ENCODE data around the gene OSBP2.

Gene OSBP2

GRCh38 chr22:30868663-30869385 lies 174.2 kb downstream of the OSBP2 start:
- no peak for TF ChIP-seq ZNF274 (IDR thresholded peaks at IDR 0.05; ENCODE audit: low read depth, low read length)
- no peak overlapping the region for H3K4me3 ChIP-seq (ENCODE audit: low read length)

DNA sequence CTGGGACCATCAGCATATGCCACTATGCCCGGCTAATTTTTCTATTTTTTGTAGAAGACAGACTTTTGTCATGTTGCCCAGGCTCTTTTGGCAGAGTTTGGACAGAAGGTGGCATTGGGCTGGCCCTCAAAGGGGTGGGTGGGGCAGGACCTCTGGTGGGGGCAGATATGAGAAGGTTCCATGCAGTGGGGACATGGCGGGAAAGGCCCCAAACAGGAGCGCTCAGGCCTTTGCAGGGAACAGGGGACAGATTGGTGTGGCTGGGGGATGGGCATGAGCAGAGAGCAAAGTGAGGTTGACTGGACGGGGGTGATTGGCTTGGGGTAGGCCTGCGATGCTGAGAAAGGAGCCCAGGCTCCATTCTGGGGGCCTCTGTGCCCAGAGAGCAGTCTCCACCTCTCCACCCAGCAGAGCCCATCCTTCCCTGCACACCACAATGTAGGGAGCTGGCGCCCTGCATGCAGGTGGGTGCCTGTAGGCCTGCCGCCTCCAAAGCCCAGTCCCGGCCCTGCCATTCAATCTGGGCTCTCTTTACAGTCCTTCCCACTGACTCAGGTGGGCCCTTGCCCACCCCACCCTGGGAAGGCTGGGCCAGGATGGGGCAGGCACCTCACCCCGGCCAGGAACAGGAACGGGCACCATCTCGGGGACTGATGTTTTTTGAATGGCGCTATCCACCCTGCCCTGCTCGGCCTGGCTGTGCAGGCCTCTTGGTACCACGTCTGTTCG lies 175.2 kb downstream of the OSBP2 start:
- no peak for TF ChIP-seq ZNF274 (IDR thresholded peaks at IDR 0.05; ENCODE audit: low read depth, low read length)
- H3K4me3 ChIP-seq (ENCODE audit: low read length): no peak overlapping the region

GRCh38 chr22:30870451-30871345 lies 176.0 kb downstream of the OSBP2 start:
- TF ChIP-seq ZNF274 (IDR thresholded peaks at IDR 0.05; ENCODE audit: low read depth, low read length): no peak
- no peak overlapping the region for H3K4me3 ChIP-seq (ENCODE audit: low read length)

DNA sequence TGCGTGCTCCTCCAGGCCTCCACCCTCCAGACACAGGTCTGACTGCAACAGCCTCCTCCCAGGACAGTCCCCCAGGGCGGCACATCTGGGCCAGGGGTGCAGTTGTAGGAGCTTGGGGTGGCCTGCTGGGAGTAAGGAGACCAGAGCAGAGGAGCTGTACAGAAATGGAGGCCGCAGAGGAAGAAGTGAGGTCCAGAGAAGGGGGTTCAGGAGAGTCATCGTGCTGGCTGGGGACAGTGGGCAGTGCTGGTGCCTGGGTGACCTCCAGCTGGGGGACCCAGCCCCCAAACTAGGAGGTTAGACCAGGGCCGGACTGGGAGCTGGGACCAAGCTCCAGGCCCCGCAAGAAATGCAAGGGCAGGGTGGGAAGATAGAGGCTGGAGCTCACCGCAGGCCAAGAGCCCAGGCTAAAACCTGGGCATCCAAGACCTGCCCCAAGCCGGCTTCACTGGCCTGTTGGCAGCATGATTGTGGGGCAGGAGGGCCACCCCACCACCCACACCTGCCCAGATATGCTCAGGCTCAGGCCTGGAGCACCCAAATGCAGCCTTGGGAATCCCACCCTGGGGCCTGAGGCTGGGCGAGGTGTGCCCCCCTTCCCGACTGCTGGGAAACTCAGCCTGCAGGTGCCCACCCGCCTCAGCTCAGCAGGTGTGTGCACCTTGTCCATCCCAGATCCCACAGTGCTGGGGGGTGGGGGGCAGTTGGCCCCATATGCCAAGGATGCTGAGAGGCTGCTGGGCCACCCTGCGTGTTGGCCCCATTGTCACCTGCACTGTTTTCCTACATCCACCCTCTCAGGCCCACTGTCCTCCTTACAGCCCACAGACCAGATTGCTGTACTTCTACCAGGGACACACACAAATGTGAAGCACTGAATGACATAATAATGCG lies 177.0 kb downstream of the OSBP2 start:
- TF ChIP-seq ZNF274 (IDR thresholded peaks at IDR 0.05; ENCODE audit: low read depth, low read length): no peak
- H3K4me3 ChIP-seq (ENCODE audit: low read length): no peak overlapping the region

DNA sequence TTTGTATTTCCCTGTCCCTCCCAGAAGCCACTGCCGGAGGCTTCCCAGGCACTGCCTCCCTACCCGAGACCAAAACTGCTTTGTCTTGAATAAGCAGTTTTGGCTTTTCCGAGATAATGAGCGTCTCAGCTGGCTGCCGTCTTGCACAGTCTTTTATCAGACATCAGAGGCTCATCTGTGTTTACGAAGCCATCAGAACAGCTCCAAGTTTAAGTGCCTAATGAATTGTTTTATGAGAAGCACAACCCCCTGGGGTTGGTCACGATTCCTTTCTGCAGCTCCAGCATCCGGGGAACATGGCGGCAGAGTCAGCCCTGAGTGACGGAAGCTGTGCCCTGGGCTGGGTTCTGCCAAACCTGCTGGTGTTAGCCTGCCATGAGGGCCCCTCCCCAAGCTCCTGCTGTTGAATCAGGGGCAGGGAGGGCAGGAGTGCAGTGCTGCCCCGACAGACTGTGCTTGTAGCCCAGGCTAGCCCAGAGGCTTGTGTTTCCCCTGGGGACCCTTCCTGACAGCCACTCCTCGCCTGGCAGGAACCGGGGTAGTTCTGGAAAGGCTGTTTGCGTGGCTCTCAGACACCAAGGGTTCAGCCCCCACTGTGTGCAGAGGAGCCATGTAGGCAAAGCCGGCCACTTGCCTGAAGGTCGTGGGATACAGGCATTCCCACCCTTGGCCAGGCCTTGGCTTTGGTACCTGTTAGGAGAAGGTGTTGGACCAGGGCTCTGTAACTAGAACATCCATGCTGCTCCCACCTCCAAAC lies 177.8 kb downstream of the OSBP2 start:
- no peak overlapping the region for H3K4me3 ChIP-seq (ENCODE audit: low read length)
- TF ChIP-seq ZNF274 (IDR thresholded peaks at IDR 0.05; ENCODE audit: low read depth, low read length): no peak

- no peak overlapping the region for H3K4me3 ChIP-seq (ENCODE audit: low read length)
- TF ChIP-seq ZNF274 (IDR thresholded peaks at IDR 0.05; ENCODE audit: low read depth, low read length): no peak
These were observed 178.5 kb downstream of the OSBP2 start for GRCh38 chr22:30873086-30873650.

GRCh38 chr22:30873661-30874060 lies 179.0 kb downstream of the OSBP2 start:
- no peak overlapping the region for H3K4me3 ChIP-seq (ENCODE audit: low read length)
- TF ChIP-seq ZNF274 (IDR thresholded peaks at IDR 0.05; ENCODE audit: low read depth, low read length): no peak

DNA sequence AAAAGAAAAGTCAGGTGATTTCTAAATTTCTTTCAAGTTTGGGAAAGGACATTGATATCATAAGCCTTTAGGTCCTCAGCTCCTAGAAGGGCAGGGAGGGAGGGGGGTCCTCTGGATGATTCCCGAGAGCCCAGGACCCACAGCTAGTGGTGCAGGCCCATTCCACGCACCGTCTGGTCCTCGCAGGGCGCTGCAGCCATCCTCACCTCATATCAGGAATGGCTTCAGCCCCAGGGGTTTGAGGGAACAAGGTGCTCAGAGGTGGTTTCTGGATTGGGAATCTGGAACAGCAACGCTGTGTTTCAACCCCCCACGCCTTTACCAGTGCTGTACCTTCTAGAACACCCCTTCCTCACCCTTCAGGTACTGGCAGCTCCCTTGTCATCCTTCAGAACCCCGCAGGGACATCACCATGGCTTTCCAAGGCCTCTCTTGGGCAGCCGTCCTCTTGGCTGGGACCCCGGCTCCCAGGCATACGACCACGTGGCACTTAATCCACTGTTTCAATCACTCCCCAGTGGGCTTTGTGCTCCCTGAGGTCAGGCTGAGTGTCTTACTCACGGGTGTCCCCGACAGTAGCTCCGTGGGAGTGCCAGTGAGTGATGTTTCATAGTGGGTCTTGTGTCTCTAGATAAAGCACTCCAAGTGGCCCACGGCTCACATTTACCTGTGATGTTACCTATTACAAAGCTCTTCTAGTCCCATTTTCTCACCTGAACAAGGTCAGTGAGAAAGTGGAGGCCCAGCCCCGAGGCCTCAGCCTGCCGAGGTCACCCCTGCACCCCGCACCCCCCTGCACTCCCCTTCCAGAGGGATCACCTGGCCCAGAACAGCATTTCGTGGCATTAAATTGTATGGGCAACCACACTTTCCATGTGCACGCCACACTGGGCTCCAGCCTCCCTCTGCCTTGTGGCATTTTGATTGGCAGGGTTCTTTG lies 180.0 kb downstream of the OSBP2 start:
- H3K4me3 ChIP-seq (ENCODE audit: low read length): no peak overlapping the region
- no peak for TF ChIP-seq ZNF274 (IDR thresholded peaks at IDR 0.05; ENCODE audit: low read depth, low read length)

- no peak overlapping the region for H3K4me3 ChIP-seq (ENCODE audit: low read length)
- TF ChIP-seq ZNF274 (IDR thresholded peaks at IDR 0.05; ENCODE audit: low read depth, low read length): no peak
These were observed 181.0 kb downstream of the OSBP2 start for GRCh38 chr22:30875481-30876215.

GRCh38 chr22:30876221-30876751 lies 181.6 kb downstream of the OSBP2 start:
- TF ChIP-seq ZNF274 (IDR thresholded peaks at IDR 0.05; ENCODE audit: low read depth, low read length): no peak

More at GRCh38 chr22:30876221-30876751, 181.6 kb downstream of the OSBP2 start:
- no peak overlapping the region for H3K4me3 ChIP-seq (ENCODE audit: low read length)
